ENCODE data around the gene AFF2.

The AFF2 gene

DNA sequence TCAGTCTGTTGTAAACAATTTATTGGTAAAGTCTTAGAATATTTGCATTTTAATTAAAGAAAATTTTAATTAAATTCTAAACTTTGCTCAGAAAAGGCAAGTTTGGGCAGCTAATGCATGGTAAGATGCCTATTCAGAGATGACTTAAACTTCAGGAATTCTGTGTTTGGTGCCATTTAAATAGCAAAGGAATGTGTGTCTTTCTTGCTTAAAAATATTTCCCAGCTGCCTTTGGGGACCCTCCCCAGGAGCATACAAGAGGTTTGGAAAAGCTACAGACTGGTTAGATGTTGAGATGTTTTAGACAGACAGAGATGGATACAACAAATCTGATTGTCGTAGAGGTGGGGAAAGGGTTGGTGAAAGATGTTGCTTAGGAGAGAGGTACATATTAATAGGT is 36.5 kb downstream of the AFF2 start:
- H3K27me3 ChIP-seq (ENCODE audit: insufficient read depth, low read length) = no peaks in the 10 kb centered on the region
- no peaks in the 10 kb centered on the region for H3K36me3 ChIP-seq (ENCODE audit: insufficient read depth, low read length)
- no peak overlapping the region for H3K9ac ChIP-seq (ENCODE audit: low read depth, low read length)
- H3K4me1 ChIP-seq (ENCODE audit: insufficient read depth, low read length) = peaks cover 18% of the 10 kb centered on the region; the same call in 1 of the 2 replicates
- no peak overlapping the region for H3K27ac ChIP-seq (ENCODE audit: low read depth, low read length)
- no peaks in the 10 kb centered on the region for H3K9me3 ChIP-seq (ENCODE audit: insufficient read depth, low read depth, low read length)
- no peak overlapping the region for H3K4me3 ChIP-seq (ENCODE audit: low read length)
- 100% methylated on average over 1 of the region's 1 CpG for WGBS

DNA sequence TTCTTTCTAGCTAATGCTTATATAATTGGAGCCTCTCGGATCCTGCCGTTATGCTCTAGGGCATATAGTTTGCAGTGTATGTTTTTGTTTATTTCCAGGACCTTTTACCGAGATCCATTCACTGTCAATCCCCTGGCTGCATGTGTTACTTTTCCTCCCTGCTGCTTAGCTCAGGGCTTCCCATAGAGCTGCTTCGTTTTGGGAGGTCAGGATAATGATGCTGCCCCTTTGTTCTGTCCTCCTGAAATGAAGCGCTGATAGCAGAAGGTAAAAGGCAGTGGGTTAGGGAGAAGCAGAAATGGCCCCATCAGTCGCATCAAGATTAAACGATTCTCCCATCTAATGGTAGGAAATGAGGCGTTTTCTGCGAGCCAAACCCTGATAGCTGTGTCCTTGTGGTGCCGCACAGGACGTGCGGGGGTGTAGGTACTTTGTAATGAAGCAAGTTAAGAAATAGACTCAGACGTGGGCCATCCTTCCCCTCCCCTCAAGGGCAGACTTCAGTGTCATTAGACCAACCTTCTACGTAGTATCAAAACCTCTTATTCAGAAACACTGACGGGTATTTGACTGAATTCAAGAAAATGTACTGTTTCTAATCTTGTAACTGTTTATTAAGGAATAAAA is 37.3 kb downstream of the AFF2 start:
- 65% methylated on average over 13 of the region's 15 CpGs for WGBS
- H3K27ac ChIP-seq (ENCODE audit: low read depth, low read length) = no peak overlapping the region
- peaks cover 22% of the 10 kb centered on the region for H3K4me1 ChIP-seq (ENCODE audit: insufficient read depth, low read length)
- no peak overlapping the region for H3K9ac ChIP-seq (ENCODE audit: low read depth, low read length)
- no peak overlapping the region for H3K4me3 ChIP-seq (ENCODE audit: low read length)
- no peaks in the 10 kb centered on the region for H3K27me3 ChIP-seq (ENCODE audit: insufficient read depth, low read length)
- no peaks in the 10 kb centered on the region for H3K9me3 ChIP-seq (ENCODE audit: insufficient read depth, low read depth, low read length)
- H3K36me3 ChIP-seq (ENCODE audit: insufficient read depth, low read length) = no peaks in the 10 kb centered on the region

DNA sequence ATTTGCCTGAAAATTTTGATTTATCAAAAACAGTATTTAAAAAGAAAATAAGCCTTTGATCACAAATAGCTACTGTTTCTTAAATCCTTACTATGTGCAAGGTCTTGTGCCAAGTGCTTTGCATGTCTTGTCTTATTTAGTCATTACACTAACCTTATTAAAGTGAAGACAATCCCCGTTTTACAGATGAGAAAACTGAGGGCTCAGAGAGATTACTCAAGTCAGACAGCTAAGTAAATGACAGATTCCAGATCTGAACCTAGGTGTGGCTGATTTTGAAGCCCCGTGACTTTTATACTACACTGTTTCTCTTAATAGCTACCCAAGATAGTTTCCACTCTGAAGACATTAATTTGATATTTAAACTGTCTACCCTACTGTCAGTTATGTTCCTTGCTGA is 38.2 kb downstream of the AFF2 start:
- Histone ChIP-seq H3K9me3 (ENCODE audit: insufficient read depth, low read depth, low read length) (no peaks in the 10 kb centered on the region), H3K27ac (ENCODE audit: low read depth, low read length) (no peak overlapping the region), H3K27me3 (ENCODE audit: insufficient read depth, low read length) (no peaks in the 10 kb centered on the region), H3K36me3 (ENCODE audit: insufficient read depth, low read length) (no peaks in the 10 kb centered on the region), H3K9ac (ENCODE audit: low read depth, low read length) (no peak overlapping the region), H3K4me1 (ENCODE audit: insufficient read depth, low read length) (peaks cover 30% of the 10 kb centered on the region), H3K4me3 (ENCODE audit: low read length) (no peak overlapping the region)
- 92% methylated on average over 2 of the region's 2 CpGs for WGBS

DNA sequence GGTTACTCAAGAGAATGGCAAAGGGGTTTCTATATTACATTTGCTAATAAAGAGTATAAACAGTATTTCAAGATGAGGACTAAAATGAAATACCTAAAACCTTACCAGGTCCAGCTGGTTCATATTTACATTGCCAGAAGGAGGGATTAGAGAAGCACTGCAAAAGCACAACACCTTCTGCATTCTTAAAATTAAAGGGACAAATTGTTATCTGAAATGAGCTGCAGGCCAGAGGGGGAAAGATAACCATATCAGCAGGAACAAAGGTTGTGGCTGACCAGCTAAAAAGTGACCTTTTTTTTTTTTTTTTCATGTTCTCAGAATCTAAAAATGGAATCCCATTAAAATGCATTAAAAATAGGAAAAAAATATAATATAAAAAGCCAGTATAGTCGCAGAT is 39.7 kb downstream of the AFF2 start:
- Histone ChIP-seq H3K9ac (ENCODE audit: low read depth, low read length) (no peak overlapping the region), H3K9me3 (ENCODE audit: insufficient read depth, low read depth, low read length) (no peaks in the 10 kb centered on the region), H3K36me3 (ENCODE audit: insufficient read depth, low read length) (no peaks in the 10 kb centered on the region), H3K27ac (ENCODE audit: low read depth, low read length) (no peak overlapping the region), H3K4me1 (ENCODE audit: insufficient read depth, low read length) (peaks cover 33% of the 10 kb centered on the region), H3K4me3 (ENCODE audit: low read length) (no peak overlapping the region), H3K27me3 (ENCODE audit: insufficient read depth, low read length) (no peaks in the 10 kb centered on the region)
- no CpG with 5 or more reads among the region's 1 CpG for WGBS

DNA sequence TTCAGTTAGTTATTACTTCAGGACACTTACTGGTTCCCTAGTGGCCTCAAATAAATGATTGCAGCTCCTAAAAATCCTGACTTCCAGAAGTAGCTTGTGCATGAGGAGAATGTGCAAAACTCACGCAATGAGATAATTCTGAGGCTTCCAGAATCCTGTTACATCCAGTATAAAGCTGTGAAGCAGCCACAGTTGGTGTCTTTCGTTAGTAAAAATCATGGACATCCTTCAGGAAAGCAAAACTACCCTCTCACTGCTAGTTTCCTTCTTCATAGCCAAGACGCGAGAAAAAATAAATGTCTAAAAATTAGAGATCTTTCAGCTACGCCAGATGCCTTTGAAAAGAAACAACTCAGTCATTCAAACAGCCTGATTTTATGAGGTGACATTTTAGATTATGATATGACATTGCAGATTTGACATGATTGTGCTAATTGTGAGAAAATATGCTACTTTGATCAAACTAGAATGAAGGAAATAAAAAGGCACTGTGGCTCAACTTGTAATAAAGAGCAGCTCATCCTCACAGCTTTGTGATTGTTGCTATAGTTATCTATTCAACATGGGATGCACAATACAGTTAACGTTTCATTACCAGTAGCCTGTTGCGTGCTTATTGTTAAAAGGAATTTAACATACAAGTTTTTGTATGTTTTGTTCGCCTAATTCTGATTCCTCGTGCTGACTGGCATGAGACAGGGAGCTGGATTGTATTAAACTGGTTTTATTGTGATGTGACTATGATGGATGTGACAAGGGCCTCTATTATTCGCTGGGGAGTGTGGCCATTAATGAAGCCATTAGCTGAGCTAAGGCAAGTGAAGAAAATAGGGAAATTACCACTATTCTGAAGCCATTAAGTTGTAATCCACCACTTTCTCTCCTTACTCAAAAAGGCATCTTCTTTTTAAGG is 40.5 kb downstream of the AFF2 start:
- Histone ChIP-seq H3K36me3 (ENCODE audit: insufficient read depth, low read length) (no peaks in the 10 kb centered on the region), H3K27ac (ENCODE audit: low read depth, low read length) (no peak overlapping the region), H3K9ac (ENCODE audit: low read depth, low read length) (no peak overlapping the region), H3K4me3 (ENCODE audit: low read length) (no peak overlapping the region), H3K9me3 (ENCODE audit: insufficient read depth, low read depth, low read length) (no peaks in the 10 kb centered on the region), H3K4me1 (ENCODE audit: insufficient read depth, low read length) (peaks cover 33% of the 10 kb centered on the region), H3K27me3 (ENCODE audit: insufficient read depth, low read length) (no peaks in the 10 kb centered on the region)
- WGBS = 93% methylated on average over 9 of the region's 10 CpGs

DNA sequence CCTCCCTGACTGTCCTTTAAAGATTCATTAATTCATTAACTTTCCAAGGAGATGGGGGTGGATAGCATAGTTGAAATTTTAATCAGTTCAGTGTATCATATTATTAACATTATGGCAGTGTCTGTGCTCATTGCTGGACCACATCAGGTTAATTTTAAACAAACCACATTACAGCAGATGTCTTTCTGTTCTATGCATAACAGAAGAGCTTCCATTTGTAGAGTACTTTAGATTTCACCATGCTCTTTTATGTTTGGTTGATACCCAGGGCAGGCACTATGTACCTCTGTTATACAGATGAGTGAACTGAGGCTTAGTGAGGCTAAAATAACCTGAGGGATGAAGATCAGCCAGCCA is 41.1 kb downstream of the AFF2 start:
- Histone ChIP-seq H3K36me3 (ENCODE audit: insufficient read depth, low read length) (no peaks in the 10 kb centered on the region), H3K4me1 (ENCODE audit: insufficient read depth, low read length) (peaks cover 33% of the 10 kb centered on the region), H3K4me3 (ENCODE audit: low read length) (no peak overlapping the region), H3K27ac (ENCODE audit: low read depth, low read length) (no peak overlapping the region), H3K9me3 (ENCODE audit: insufficient read depth, low read depth, low read length) (no peaks in the 10 kb centered on the region), H3K27me3 (ENCODE audit: insufficient read depth, low read length) (no peaks in the 10 kb centered on the region), H3K9ac (ENCODE audit: low read depth, low read length) (no peak overlapping the region)

DNA sequence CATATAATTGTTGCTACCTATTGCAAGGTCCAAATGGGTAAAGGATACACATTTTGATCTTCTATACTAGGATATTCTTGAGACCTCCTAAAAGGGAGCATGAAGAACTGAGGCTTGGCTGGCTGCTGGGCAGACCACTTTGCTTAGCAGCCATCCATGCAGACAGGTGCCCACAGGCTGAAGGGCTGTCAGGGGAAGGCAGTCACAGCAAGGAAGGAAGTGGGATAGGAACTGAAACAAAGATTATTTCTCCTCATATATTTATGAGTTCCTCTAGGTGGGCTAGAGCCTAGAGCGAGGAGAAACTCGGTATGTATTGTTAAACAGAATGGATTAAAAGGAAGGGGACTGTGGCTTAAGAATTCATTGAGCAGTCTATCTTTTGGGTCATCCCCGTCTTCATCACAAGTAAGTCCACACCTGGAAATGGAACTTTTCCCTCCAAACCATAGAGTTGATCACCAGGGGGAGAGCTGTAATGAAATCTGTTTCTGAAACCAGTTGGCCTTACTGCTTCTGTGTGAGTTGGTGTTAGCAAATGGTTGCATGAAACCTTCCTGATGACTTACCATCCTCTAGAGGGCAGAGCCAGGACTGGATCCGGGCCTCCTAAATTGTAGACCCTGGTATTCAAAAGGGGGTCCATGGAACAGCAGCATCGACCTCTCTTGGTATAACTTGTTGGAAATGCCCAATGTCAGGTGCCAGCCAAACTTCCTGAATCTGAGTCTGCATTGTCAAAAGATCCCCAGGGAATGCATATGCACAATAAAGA is 42.3 kb downstream of the AFF2 start:
- no peaks in the 10 kb centered on the region for H3K36me3 ChIP-seq (ENCODE audit: insufficient read depth, low read length)
- no peak overlapping the region for H3K4me3 ChIP-seq (ENCODE audit: low read length)
- peaks cover 26% of the 10 kb centered on the region for H3K4me1 ChIP-seq (ENCODE audit: insufficient read depth, low read length)
- WGBS = 60% methylated on average over 4 of the region's 5 CpGs
- H3K9me3 ChIP-seq (ENCODE audit: insufficient read depth, low read depth, low read length) = no peaks in the 10 kb centered on the region
- H3K27me3 ChIP-seq (ENCODE audit: insufficient read depth, low read length) = no peaks in the 10 kb centered on the region
- no peak overlapping the region for H3K27ac ChIP-seq (ENCODE audit: low read depth, low read length)
- H3K9ac ChIP-seq (ENCODE audit: low read depth, low read length) = no peak overlapping the region

DNA sequence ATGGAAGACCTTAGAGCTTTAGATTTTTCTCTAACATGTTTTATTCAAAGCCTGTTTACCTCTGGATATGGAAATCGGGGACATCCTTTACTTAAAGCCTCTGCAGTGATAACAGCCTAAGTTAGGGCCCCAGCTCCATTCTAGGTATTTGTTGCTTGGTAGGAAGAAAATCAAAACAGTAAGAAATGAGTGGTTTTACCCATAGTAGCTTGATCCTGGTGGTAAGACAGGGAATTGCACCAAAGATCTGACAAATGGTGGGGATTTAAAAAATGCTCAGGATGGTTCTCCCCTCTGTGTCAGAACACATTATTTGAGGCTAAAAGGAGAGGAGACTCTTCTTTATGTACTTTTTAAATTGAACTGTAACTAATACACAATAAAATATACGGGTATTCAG is 52.4 kb downstream of the AFF2 start:
- 100% methylated on average over 1 of the region's 2 CpGs for WGBS
- Histone ChIP-seq H3K9ac (ENCODE audit: low read depth, low read length) (no peak overlapping the region), H3K4me1 (ENCODE audit: insufficient read depth, low read length) (no peaks in the 10 kb centered on the region; the same call in 1 of the 2 replicates), H3K9me3 (ENCODE audit: insufficient read depth, low read depth, low read length) (no peaks in the 10 kb centered on the region), H3K4me3 (ENCODE audit: low read length) (no peak overlapping the region), H3K36me3 (ENCODE audit: insufficient read depth, low read length) (no peaks in the 10 kb centered on the region), H3K27ac (ENCODE audit: low read depth, low read length) (no peak overlapping the region), H3K27me3 (ENCODE audit: insufficient read depth, low read length) (no peaks in the 10 kb centered on the region)

DNA sequence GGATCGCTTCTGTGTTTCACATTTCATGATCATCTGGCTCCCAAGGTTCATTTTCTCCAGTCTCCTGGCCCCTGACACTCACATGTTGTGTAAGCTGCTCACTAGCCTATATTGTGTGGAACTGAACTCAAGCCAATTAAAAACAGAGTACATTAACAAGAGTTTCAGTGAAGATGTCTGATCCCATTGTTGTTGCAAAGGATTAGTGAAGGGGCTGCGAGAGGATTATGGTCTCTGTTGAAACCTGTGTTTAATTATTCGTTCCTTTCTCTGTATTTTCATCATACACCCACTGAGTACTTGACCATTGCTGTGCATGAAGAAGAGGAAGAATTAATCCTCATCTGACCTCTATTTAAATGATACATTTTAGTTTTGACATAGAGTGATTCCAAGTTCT is 54.7 kb downstream of the AFF2 start:
- no peaks in the 10 kb centered on the region for H3K27me3 ChIP-seq (ENCODE audit: insufficient read depth, low read length)
- H3K9me3 ChIP-seq (ENCODE audit: insufficient read depth, low read depth, low read length) = no peaks in the 10 kb centered on the region
- WGBS = 78% methylated on average over 2 of the region's 3 CpGs
- H3K4me1 ChIP-seq (ENCODE audit: insufficient read depth, low read length) = no peaks in the 10 kb centered on the region; the same call in 1 of the 2 replicates
- H3K36me3 ChIP-seq (ENCODE audit: insufficient read depth, low read length) = no peaks in the 10 kb centered on the region
- H3K27ac ChIP-seq (ENCODE audit: low read depth, low read length) = no peak overlapping the region
- H3K4me3 ChIP-seq (ENCODE audit: low read length) = no peak overlapping the region
- H3K9ac ChIP-seq (ENCODE audit: low read depth, low read length) = no peak overlapping the region

DNA sequence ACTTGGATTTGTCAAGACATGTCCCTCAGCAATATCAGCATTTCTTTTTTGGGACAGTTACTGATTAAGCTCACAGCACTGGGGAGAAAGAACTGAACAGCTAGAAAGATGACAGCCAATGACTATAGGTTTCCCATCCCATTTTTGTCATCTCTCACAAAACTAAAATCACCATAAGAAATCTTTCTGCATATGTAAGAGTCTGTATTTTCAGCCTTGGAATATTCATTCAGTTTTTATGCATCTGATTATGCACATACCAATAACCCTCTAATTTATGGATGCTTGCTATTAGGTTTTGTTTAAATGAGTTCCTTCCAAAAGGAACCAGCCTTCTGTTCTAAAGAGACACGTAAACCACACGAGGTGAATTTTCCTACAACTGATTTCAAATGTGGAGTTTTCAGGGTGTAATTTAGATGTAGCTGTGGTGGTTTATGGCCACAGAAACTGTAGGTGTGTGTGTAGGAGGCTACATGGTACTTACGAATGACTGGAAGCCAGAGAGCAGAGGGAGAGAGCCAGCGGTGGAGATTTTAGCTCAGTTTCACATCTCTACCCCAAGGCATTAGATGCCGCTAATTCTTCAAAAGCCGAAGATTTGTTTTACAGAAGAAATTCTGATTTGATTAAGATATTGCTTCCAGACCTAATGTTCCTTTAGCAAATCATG is 55.3 kb downstream of the AFF2 start:
- 96% methylated on average over 3 of the region's 6 CpGs for WGBS
- Histone ChIP-seq H3K27ac (ENCODE audit: low read depth, low read length) (no peak overlapping the region), H3K36me3 (ENCODE audit: insufficient read depth, low read length) (no peaks in the 10 kb centered on the region), H3K4me3 (ENCODE audit: low read length) (no peak overlapping the region), H3K27me3 (ENCODE audit: insufficient read depth, low read length) (no peaks in the 10 kb centered on the region), H3K4me1 (ENCODE audit: insufficient read depth, low read length) (no peaks in the 10 kb centered on the region; the same call in 1 of the 2 replicates), H3K9ac (ENCODE audit: low read depth, low read length) (no peak overlapping the region), H3K9me3 (ENCODE audit: insufficient read depth, low read depth, low read length) (no peaks in the 10 kb centered on the region)

DNA sequence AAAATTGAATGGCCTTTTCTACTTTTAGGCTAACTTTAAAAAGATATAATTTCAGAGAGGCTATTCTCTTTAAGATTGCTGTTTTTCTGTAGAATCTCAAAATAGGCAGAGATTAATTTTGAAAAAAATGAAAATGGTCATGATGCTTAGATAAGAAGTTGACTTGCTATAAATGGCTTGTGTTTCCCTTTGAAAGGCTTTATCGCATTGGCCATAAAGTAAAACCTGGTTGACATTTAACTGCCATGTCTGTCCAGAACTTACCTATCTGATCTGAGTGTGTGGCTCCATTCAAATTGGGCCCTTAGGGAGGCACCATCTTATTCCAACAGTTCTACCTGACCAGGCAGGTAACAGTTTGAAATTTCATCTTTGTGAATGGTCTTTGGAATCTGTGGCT is 56.1 kb downstream of the AFF2 start:
- H3K27ac ChIP-seq (ENCODE audit: low read depth, low read length) = no peak overlapping the region

More for the DNA sequence above, 56.1 kb downstream of the AFF2 start:
- Histone ChIP-seq H3K9me3 (ENCODE audit: insufficient read depth, low read depth, low read length) (no peaks in the 10 kb centered on the region), H3K4me1 (ENCODE audit: insufficient read depth, low read length) (no peaks in the 10 kb centered on the region; the same call in 1 of the 2 replicates), H3K4me3 (ENCODE audit: low read length) (no peak overlapping the region), H3K9ac (ENCODE audit: low read depth, low read length) (no peak overlapping the region), H3K36me3 (ENCODE audit: insufficient read depth, low read length) (no peaks in the 10 kb centered on the region), H3K27me3 (ENCODE audit: insufficient read depth, low read length) (no peaks in the 10 kb centered on the region)
- WGBS = 100% methylated on average over 1 of the region's 1 CpG
